Mesothelial cell of epicardium (in vitro differentiated cells): ENCODE measurements around the gene RNF5. TPM values are rescaled to one million over a fixed set of nuclear protein-coding genes. Genes with fewer than 3 reads are reported as not detected.

Experiments
- DNase-seq, 2 experiments: peaks; one replicate each; pipeline ENCODE4 v3.0.0; 2021; ENCODE audit warnings: low spot score in 2 of 2; ENCODE audit not compliant: unreplicated experiment in 2 of 2
- H3K27ac Mint-ChIP-seq: 2 replicates; pipeline ENCODE4 v1.8.0; 2021; ENCODE audit warnings: mixed read lengths
- H3K27me3 Mint-ChIP-seq: 2 replicates; pipeline ENCODE4 v1.8.0; 2021; ENCODE audit warnings: low read depth, mixed read lengths
- H3K36me3 Mint-ChIP-seq: 2 replicates; pipeline ENCODE4 v1.8.0; 2021; ENCODE audit warnings: mixed read lengths
- H3K4me1 Mint-ChIP-seq: 2 replicates; pipeline ENCODE4 v1.8.0; 2021; ENCODE audit warnings: mixed read lengths
- H3K4me3 Mint-ChIP-seq: 2 replicates; pipeline ENCODE4 v1.8.0; 2021; ENCODE audit warnings: mild to moderate bottlenecking, moderate library complexity, mixed read lengths
- H3K9me3 Mint-ChIP-seq: 2 replicates; pipeline ENCODE4 v1.8.0; 2021; ENCODE audit warnings: mixed read lengths
- total RNA-seq: library from RNA; stranded (reverse); gene quantifications from 3 replicates; pipeline ENCODE4 v1.2.1, GENCODE V29; 2021
- TF ChIP-seq, protein P1 (sequence below): fragments of 200-600 bp; sonication (generic); IDR thresholded peaks from one replicate; pipeline ENCODE4 v1.5.0; 2021; ENCODE audit warnings: antibody characterized with exemption; ENCODE audit not compliant: unreplicated experiment

RNF5 gene
- total RNA-seq, 1 donor from 2014 or later = 62.8 TPM

DNA sequence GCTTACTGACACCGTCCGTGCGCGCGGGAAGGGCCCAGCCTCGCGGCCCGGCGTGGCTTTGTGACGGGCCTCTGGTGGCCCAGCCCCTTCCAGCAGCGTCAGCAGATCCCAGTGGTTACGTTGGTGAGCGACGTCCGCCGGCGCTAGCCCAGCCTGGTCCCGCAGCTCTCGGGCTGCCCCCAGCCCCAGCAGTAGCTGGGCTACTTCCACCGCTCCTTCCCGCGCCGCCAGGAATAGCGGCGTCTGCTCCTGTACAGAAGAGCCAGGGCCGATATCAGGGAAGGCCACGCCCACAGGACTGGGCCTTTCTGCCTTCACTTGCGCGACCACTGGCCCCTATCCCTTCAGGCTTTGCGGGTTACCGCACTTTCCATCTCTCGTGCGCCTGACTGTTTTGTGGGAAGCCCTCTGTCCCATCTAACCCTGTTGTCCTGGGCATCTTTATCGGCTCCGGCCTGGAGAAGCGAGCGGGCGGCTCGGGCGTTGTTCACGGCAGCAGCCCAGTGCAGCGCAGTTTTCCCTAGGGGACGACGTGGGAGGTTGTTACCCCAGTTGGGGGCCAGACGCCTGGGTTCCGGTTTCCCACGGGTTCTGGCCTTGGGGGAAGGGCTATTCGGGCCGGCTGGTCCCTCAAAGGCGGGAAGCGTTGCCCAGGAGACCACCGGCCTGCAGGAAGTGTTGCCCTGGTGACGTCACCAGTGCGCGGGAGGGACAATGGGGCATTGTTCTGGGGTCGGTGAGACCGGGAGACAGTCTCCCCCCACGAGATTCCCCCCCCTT lies 17.9 kb downstream of the RNF5 start:
- H3K9me3 Mint-ChIP-seq = no peaks in the 10 kb centered on the region
- peak overlapping the region; percentile 100 for H3K27ac Mint-ChIP-seq
- H3K4me3 Mint-ChIP-seq = peak overlapping the region; percentile 94
- DNase-seq = peak; percentile 64 to 76
- TF ChIP-seq, protein P1, sequence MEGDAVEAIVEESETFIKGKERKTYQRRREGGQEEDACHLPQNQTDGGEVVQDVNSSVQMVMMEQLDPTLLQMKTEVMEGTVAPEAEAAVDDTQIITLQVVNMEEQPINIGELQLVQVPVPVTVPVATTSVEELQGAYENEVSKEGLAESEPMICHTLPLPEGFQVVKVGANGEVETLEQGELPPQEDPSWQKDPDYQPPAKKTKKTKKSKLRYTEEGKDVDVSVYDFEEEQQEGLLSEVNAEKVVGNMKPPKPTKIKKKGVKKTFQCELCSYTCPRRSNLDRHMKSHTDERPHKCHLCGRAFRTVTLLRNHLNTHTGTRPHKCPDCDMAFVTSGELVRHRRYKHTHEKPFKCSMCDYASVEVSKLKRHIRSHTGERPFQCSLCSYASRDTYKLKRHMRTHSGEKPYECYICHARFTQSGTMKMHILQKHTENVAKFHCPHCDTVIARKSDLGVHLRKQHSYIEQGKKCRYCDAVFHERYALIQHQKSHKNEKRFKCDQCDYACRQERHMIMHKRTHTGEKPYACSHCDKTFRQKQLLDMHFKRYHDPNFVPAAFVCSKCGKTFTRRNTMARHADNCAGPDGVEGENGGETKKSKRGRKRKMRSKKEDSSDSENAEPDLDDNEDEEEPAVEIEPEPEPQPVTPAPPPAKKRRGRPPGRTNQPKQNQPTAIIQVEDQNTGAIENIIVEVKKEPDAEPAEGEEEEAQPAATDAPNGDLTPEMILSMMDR = peak; percentile 24
- no peaks in the 10 kb centered on the region for H3K27me3 Mint-ChIP-seq
- H3K4me1 Mint-ChIP-seq = peaks cover 46% of the 10 kb centered on the region
- no peaks in the 10 kb centered on the region for H3K36me3 Mint-ChIP-seq

DNA sequence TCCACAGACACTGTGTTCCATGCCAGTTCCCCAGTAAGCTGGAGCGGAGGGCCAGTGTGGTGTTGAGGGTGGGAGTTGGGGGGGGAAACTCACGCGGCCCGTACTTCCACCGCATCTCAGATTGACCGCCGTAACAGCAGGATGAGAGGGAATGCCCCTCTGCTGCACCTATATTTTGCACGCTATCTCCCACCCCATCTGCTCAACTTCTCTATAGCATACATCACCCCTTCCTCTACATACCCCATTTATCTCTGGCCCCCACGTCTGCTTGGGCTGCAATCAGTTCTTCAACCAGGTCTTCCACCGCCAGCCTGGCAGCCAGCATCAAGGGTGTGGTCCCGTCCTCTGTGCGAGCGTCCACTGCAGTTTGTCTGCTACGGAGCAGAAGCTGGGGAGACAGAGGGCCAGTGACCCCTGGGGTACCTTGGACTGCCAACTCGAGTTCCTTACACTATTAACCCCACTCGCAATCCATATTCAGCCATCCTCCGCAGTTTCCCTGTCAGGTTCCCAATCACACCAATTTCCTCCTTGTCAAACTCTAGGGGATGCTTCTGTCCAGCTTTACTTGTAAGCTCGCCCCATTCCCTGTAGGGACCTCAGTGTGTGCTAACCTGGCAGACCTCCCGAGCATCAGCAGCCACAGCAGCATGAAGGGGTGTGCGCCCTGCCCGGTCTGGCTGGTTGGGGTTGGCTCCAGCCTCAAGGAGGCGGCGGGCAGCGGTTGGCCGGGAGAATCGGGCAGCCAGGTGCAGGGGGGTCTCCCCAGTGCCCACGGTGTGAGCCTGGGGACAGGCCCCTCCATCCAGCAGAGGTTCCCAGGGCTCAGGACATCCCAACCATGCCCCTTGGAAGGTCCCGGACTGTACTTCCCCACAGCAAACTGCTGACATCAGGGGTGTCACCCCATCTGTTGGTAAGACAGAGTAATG lies 18.7 kb downstream of the RNF5 start:
- no peaks in the 10 kb centered on the region for H3K27me3 Mint-ChIP-seq
- H3K9me3 Mint-ChIP-seq = no peaks in the 10 kb centered on the region
- no peaks in the 10 kb centered on the region for H3K36me3 Mint-ChIP-seq
- TF ChIP-seq, protein P1 = no peak
- H3K4me1 Mint-ChIP-seq = peaks cover 38% of the 10 kb centered on the region
- H3K27ac Mint-ChIP-seq = peak overlapping the region; percentile 100
- no peak for DNase-seq
- H3K4me3 Mint-ChIP-seq = peak overlapping the region; percentile 94

DNA sequence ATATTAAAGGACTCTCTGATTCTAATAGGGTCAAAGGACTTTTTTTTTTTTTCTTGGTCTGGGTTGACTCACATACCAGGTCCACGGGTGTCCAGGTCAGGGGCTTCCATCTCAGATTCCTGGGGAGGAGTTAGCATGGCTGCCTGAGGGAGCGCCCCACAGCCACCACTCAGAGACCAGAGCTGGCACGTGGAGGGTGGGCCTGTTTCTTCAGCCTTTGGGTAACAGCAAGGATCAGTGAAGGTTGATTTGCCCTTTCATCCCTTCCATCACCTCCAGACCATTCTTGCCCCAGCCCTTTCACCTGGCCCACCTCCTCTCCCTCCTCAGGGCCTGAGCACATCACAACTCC lies 20.1 kb downstream of the RNF5 start:
- Mint-ChIP-seq H3K4me1 (peaks cover 28% of the 10 kb centered on the region), H3K27ac (peak overlapping the region; percentile 12), H3K9me3 (no peaks in the 10 kb centered on the region), H3K27me3 (peaks cover under 1% of the 10 kb centered on the region), H3K36me3 (no peaks in the 10 kb centered on the region), H3K4me3 (no peak overlapping the region)
- TF ChIP-seq, protein P1 = no peak
- DNase-seq = no peak

DNA sequence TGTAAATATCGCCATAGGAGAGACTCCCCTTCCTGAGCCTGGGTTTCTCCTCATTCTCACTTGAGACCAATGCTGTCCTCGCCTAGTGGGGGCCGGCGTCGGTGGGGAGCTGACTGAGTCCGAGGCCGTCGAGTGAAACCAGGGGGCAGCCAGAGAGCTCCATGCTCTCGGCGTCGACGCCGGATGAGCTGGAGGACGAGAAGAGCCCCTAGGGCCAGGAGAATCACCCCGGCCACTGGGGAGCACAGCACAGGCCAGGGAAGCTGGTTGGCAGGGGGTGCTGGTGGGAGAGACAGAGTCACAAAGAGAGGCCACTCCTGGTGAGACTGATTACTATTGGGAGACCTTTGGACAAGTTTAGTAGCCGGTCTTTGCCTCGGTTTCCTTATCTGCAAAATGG lies 20.7 kb downstream of the RNF5 start:
- TF ChIP-seq, protein P1 = no peak
- Mint-ChIP-seq H3K4me1 (peaks cover 24% of the 10 kb centered on the region), H3K36me3 (no peaks in the 10 kb centered on the region), H3K9me3 (no peaks in the 10 kb centered on the region), H3K4me3 (no peak overlapping the region), H3K27me3 (peaks cover 3% of the 10 kb centered on the region), H3K27ac (no peak overlapping the region)
- no peak for DNase-seq

DNA sequence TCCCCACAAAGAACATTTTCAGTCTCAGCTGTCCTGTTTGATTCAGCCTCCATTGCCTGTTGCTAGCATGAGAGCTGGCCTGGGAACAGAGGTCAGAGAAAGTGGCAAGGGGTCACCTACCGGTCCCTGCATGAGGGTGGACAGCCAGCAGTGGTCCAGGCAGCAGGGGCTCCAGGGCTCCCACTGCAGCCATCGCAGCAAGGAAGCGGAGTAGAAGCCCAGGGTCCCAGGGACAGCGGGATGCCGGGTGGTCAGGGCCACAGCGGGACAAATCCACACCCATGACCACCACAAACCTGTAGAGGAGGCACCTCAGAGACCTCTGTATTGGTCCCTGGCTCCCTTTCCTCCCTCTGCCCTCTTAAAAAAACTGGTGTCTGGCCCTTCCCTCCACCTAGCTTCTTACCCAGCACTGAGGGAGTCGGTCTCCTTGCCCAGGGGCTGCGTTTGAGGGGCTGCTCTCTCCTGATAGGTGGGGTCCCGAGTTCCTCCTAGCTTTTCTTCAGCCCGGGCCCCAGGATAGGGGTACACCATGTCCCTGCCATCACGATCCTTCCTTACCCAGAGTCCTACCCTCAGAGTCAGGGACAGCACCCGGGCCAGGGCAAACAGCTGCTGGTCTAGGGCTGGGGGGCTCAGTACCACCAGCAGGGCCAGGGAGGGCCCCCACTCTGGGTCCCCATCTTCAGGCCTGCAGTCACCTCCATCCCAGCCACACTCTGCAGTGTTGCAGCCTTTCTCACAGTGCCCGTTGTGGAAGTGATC lies 22.7 kb downstream of the RNF5 start:
- peaks cover 11% of the 10 kb centered on the region for H3K4me1 Mint-ChIP-seq
- no peaks in the 10 kb centered on the region for H3K36me3 Mint-ChIP-seq
- H3K27me3 Mint-ChIP-seq = peaks cover 10% of the 10 kb centered on the region
- H3K27ac Mint-ChIP-seq = no peak overlapping the region
- H3K4me3 Mint-ChIP-seq = no peak overlapping the region
- no peak for DNase-seq
- H3K9me3 Mint-ChIP-seq = no peaks in the 10 kb centered on the region
- TF ChIP-seq, protein P1 = no peak
